ENCODE results near the gene ITPR2. TPM values are rescaled to one million over a fixed set of nuclear protein-coding genes. Genes with fewer than 3 reads are reported as not detected.

ITPR2 gene
- total RNA-seq, 3 donors from 2014 or later (not counting 1 experiment from before 2014, with no cell fraction given): 59.1 to 70.7 (median 68.2) TPM

DNA sequence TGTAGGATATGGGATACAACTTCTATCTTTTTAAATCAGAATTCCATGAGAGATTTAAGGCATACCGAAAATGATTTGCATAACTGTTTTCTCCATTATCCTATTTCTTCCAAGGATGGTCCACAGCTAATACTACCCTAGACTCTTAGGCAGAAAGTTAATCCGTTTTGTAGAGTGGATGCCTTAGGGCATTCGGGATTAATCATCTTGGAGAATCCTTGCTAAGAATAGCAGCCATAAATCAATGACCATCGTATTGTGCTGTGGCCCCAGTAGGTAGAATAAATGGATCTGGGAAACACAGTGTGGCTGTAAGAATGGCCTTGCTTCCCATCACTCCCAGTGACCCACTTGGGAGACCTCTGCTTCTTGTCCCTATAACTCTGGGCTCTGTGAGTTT lies 538.0 kb downstream of the ITPR2 start:
- Histone ChIP-seq H3K4me1 (ENCODE audit: control insufficient read depth, insufficient read depth, low read length) (no peaks in the 10 kb centered on the region), H3K9me3 (ENCODE audit: control insufficient read depth, insufficient read depth, low read length) (no peaks in the 10 kb centered on the region), H3K27me3 (ENCODE audit: control insufficient read depth, insufficient read depth, low read length) (no peaks in the 10 kb centered on the region), H3K36me3 (ENCODE audit: control insufficient read depth, insufficient read depth, low read length) (no peaks in the 10 kb centered on the region), H3K27ac (ENCODE audit: low read length) (no peak overlapping the region), H3K4me3 (ENCODE audit: low read length) (no peak overlapping the region)
- Mint-ChIP-seq H3K4me1 (peaks cover 7 to 12% of the 10 kb centered on the region in 2 donors), H3K36me3 (no peaks in the 10 kb centered on the region), H3K9me3 (no peaks in the 10 kb centered on the region), H3K27ac (no peak overlapping the region), H3K27me3 (ENCODE audit: low read depth in 2 of 2) (no peaks in the 10 kb centered on the region), H3K4me3 (no peak overlapping the region)
- WGBS (ENCODE audit: insufficient coverage): 94% methylated on average over 4 of the region's 4 CpGs
- intact Hi-C loops (cut with micrococcal nuclease): no loop called here
- no peak for ATAC-seq
- DNase-seq: no peak
- TF ChIP-seq CTCF (IDR thresholded peaks at IDR 0.05): no peak

DNA sequence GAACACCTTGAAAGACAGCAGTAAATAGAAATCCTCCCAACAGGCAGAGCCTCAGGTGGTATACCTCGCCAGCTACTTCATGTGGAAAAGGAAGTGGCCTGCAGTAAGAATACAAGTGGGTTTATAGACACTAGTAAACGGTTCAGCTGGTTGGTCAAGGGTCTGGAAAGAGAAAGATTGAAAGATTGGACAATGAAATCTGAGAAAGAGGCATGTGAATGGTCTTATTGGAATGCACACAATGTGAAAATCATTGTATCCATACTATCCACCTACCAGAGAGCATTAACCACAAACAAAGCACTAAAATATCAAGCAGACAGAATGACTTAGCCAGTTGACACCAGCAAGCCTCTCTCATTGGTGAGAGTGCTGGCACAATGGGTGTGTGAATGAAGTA lies 539.4 kb downstream of the ITPR2 start:
- WGBS (ENCODE audit: insufficient coverage): 52% methylated on average over 2 of the region's 2 CpGs
- Mint-ChIP-seq H3K9me3 (no peaks in the 10 kb centered on the region), H3K27ac (no peak overlapping the region), H3K4me3 (no peak overlapping the region), H3K36me3 (no peaks in the 10 kb centered on the region), H3K27me3 (ENCODE audit: low read depth in 2 of 2) (no peaks in the 10 kb centered on the region), H3K4me1 (peaks cover under 1 to 1% of the 10 kb centered on the region in 2 donors)
- no peak for ATAC-seq
- Histone ChIP-seq H3K4me1 (ENCODE audit: control insufficient read depth, insufficient read depth, low read length) (no peaks in the 10 kb centered on the region), H3K27ac (ENCODE audit: low read length) (no peak overlapping the region), H3K9me3 (ENCODE audit: control insufficient read depth, insufficient read depth, low read length) (no peaks in the 10 kb centered on the region), H3K4me3 (ENCODE audit: low read length) (no peak overlapping the region), H3K27me3 (ENCODE audit: control insufficient read depth, insufficient read depth, low read length) (no peaks in the 10 kb centered on the region), H3K36me3 (ENCODE audit: control insufficient read depth, insufficient read depth, low read length) (no peaks in the 10 kb centered on the region)
- no peak for TF ChIP-seq CTCF (IDR thresholded peaks at IDR 0.05)
- DNase-seq: no peak
- intact Hi-C loops (cut with micrococcal nuclease): no loop called here

DNA sequence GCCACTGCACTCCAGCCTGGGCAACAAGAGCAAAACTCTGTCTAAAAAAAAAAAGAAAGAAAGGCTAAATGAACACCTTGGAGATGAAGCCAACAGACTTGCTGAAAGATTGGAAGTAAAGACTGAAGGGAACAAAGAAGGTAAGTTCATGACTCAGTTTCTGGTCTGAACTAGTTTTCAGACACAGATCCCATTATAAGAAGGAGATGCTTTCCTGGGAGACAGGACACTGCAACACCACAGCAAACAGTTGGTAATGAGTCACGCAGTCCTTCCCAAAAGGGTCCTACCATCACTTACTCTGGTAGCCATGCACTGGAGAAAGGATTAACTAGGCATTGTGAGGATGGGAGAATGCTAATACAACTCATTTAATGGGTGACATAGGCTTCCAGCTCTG lies 540.4 kb downstream of the ITPR2 start:
- H3K4me3 Mint-ChIP-seq: no peak overlapping the region
- WGBS (ENCODE audit: insufficient coverage): 100% methylated on average over 1 of the region's 1 CpG

More for the DNA sequence above, 540.4 kb downstream of the ITPR2 start:
- intact Hi-C loops (cut with micrococcal nuclease): no loop called here
- no peak for DNase-seq
- Histone ChIP-seq H3K27ac (ENCODE audit: low read length) (no peak overlapping the region), H3K4me3 (ENCODE audit: low read length) (no peak overlapping the region), H3K4me1 (ENCODE audit: control insufficient read depth, insufficient read depth, low read length) (no peaks in the 10 kb centered on the region), H3K9me3 (ENCODE audit: control insufficient read depth, insufficient read depth, low read length) (no peaks in the 10 kb centered on the region), H3K36me3 (ENCODE audit: control insufficient read depth, insufficient read depth, low read length) (no peaks in the 10 kb centered on the region), H3K27me3 (ENCODE audit: control insufficient read depth, insufficient read depth, low read length) (no peaks in the 10 kb centered on the region)
- peaks cover 0 to under 1% of the 10 kb centered on the region in 2 donors for H3K27me3 Mint-ChIP-seq (ENCODE audit: low read depth in 2 of 2)
- no peaks in the 10 kb centered on the region for H3K9me3 Mint-ChIP-seq
- no peaks in the 10 kb centered on the region for H3K36me3 Mint-ChIP-seq
- ATAC-seq: no peak
- TF ChIP-seq CTCF (IDR thresholded peaks at IDR 0.05): no peak
- H3K27ac Mint-ChIP-seq: no peak overlapping the region
- H3K4me1 Mint-ChIP-seq: no peaks in the 10 kb centered on the region
